ENCODE data around the gene ACO1. TPM values are rescaled to one million over a fixed set of nuclear protein-coding genes. Genes with fewer than 3 reads are reported as not detected.

Gene ACO1
- polyA plus RNA-seq, 3 donors = 2.9 to 12.5 (median 10.5) TPM

DNA sequence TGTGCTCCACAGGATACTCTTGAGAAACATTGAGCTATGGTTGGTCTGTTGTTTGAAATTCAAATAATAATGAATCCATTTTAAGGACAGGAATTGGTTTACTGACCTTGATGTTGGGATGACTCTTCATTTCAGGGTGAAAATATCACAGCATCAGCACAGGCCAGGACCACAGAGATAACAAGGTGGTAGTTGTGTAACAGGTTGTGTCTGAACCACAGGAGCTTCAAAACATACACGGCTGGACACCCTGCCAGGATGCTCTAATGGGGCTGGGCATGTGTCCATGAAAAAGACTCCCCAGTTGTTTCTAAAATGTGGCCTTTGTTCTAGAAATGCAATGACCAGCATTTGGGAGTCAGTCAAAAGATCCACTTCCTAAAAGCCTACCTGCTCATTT lies 69.8 kb downstream of the ACO1 start:
- H3K27ac Mint-ChIP-seq = no peak overlapping the region
- no peak for DNase-seq
- 100% methylated on average over 1 of the region's 1 CpG for WGBS (ENCODE audit: insufficient coverage)
- no peaks in the 10 kb centered on the region for H3K4me1 Mint-ChIP-seq
- H3K36me3 Mint-ChIP-seq = peaks cover 61 to 70% of the 10 kb centered on the region in 2 donors
- no peak overlapping the region for H3K4me2 ChIP-seq (replicated peaks; ENCODE audit: extremely low read depth, low read length, poor library complexity, severe bottlenecking)
- no peak overlapping the region for H3K4me3 ChIP-seq (replicated peaks in 1 of 3; ENCODE audit: low read depth in 2 of 3, low read length in 3 of 3)
- no peak overlapping the region for H3K27ac ChIP-seq (ENCODE audit: low read depth in 1 of 2, low read length in 2 of 2)
- no peaks in the 10 kb centered on the region for H3K79me2 ChIP-seq (ENCODE audit: insufficient read depth, low read length)
- peaks cover 61 to 89% of the 10 kb centered on the region in 2 donors for H3K36me3 ChIP-seq (replicated peaks in 1 of 2; ENCODE audit: control insufficient read depth in 1 of 2, insufficient read depth in 2 of 2, low read length in 2 of 2)
- H3K9me3 Mint-ChIP-seq = no peaks in the 10 kb centered on the region
- no peak for TF ChIP-seq CTCF (IDR thresholded peaks at IDR 0.05)
- H3K4me3 Mint-ChIP-seq = no peak overlapping the region
- no peaks in the 10 kb centered on the region for H3K27me3 Mint-ChIP-seq (ENCODE audit: low read depth in 3 of 3)
- H4K20me1 ChIP-seq (ENCODE audit: insufficient read depth, low read length) = no peaks in the 10 kb centered on the region
- H2AFZ ChIP-seq (ENCODE audit: insufficient read depth, low read depth, low read length, poor library complexity, severe bottlenecking) = no peak overlapping the region
- no peaks in the 10 kb centered on the region for H3K27me3 ChIP-seq (ENCODE audit: control insufficient read depth in 2 of 2, insufficient read depth in 2 of 2, low read length in 2 of 2)
- H3K9me3 ChIP-seq (replicated peaks in 1 of 2; ENCODE audit: control insufficient read depth in 1 of 2, insufficient read depth in 1 of 2, low read length in 2 of 2) = no peaks in the 10 kb centered on the region
- intact Hi-C loops (cut with micrococcal nuclease) = no loop called here
- no peaks in the 10 kb centered on the region for H3K4me1 ChIP-seq (ENCODE audit: control insufficient read depth in 1 of 2, insufficient read depth in 2 of 2, low read length in 2 of 2)
- H3K9ac ChIP-seq (ENCODE audit: insufficient read depth, low read length, poor library complexity, severe bottlenecking) = no peak overlapping the region

DNA sequence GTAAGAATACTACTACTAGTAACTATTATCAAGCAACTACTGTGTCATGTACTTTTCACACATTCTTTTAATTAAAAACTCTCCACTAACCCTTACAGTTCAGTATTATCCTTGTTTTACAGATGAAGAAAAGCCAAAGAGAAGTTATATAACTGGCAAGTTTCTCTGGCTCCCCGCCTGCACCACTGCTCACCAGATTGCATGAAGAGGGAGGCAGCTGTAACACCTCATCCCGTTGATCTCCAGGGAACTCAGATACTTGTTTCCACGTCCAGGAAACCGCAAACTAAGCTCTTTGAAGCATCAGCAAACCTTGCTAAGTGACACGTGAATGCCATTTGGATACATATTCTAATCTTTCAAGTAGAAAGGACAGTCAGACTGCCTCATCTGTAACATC lies 71.3 kb downstream of the ACO1 start:
- Mint-ChIP-seq H3K9me3 (peaks cover 0 to 8% (median 2%) of the 10 kb centered on the region in 7 donors), H3K27ac (no peak overlapping the region), H3K27me3 (ENCODE audit: low read depth in 3 of 3) (peaks cover 0 to 2% (median 0%) of the 10 kb centered on the region in 3 donors), H3K4me1 (no peaks in the 10 kb centered on the region), H3K4me3 (no peak overlapping the region), H3K36me3 (peaks cover 61 to 70% of the 10 kb centered on the region in 2 donors)
- intact Hi-C loops (cut with micrococcal nuclease) = no loop called here
- Histone ChIP-seq H2AFZ (ENCODE audit: insufficient read depth, low read depth, low read length, poor library complexity, severe bottlenecking) (no peak overlapping the region), H3K4me1 (ENCODE audit: control insufficient read depth in 1 of 2, insufficient read depth in 2 of 2, low read length in 2 of 2) (no peaks in the 10 kb centered on the region), H3K79me2 (ENCODE audit: insufficient read depth, low read length) (no peaks in the 10 kb centered on the region), H3K9ac (ENCODE audit: insufficient read depth, low read length, poor library complexity, severe bottlenecking) (no peak overlapping the region), H3K36me3 (replicated peaks in 1 of 2; ENCODE audit: control insufficient read depth in 1 of 2, insufficient read depth in 2 of 2, low read length in 2 of 2) (peaks cover 59 to 88% of the 10 kb centered on the region in 2 donors), H3K27me3 (ENCODE audit: control insufficient read depth in 2 of 2, insufficient read depth in 2 of 2, low read length in 2 of 2) (no peaks in the 10 kb centered on the region), H3K27ac (ENCODE audit: low read depth in 1 of 2, low read length in 2 of 2) (no peak overlapping the region), H4K20me1 (ENCODE audit: insufficient read depth, low read length) (no peaks in the 10 kb centered on the region), H3K4me2 (replicated peaks; ENCODE audit: extremely low read depth, low read length, poor library complexity, severe bottlenecking) (no peak overlapping the region), H3K9me3 (replicated peaks in 1 of 2; ENCODE audit: control insufficient read depth in 1 of 2, insufficient read depth in 1 of 2, low read length in 2 of 2) (no peaks in the 10 kb centered on the region), H3K4me3 (replicated peaks in 1 of 3; ENCODE audit: low read depth in 2 of 3, low read length in 3 of 3) (no peak overlapping the region)
- 100% methylated on average over 4 of the region's 5 CpGs for WGBS (ENCODE audit: insufficient coverage)
- DNase-seq = no peak
- no peak for TF ChIP-seq CTCF (IDR thresholded peaks at IDR 0.05)

Data from CD14-positive monocyte (primary cell).